Panc1 (cell line): ENCODE measurements around the gene CEP85L. TPM values are rescaled to one million over a fixed set of nuclear protein-coding genes. Genes with fewer than 3 reads are reported as not detected.

Experiments used
- ATAC-seq: fragments of 200-7000 bp; cut with Tn5 transposase; 2 replicates; pipeline ENCODE4 v1.9.1; 2020; ENCODE audit warnings: mild to moderate bottlenecking, moderate library complexity
- BruUV-seq: library from RNA; stranded (reverse); fragments of 400-500 nt; replicated peaks from 2 replicates; lab custom pipeline; 2021; lab: Mats Ljungman, UMichigan
- CTCF ChIA-PET: fragments of 300-600 bp; sonication (Branson Sonifier 250); formaldehyde crosslinking; loops from one replicate; lab custom pipeline; 2022; ENCODE audit warnings: antibody characterized with exemption; lab: Charles Lee
- POLR2A ChIA-PET: fragments of 300-600 bp; sonication (Branson Sonifier 250); formaldehyde crosslinking; loops from one replicate; lab custom pipeline; 2022; ENCODE audit warnings: antibody characterized with exemption; lab: Charles Lee
- DNase-seq: peaks from one replicate; pipeline ENCODE4 v3.0.0-alpha.2; 2010; ENCODE audit warnings: low read depth, low spot score
- H3K27ac ChIP-seq: 2 replicates; pipeline ENCODE4 v1.5.1; 2011; ENCODE audit warnings: mild to moderate bottlenecking, low read length, inconsistent platforms
- H3K27me3 ChIP-seq: fragments of 200-500 bp; sonication (Bioruptor generic); 2 replicates; pipeline ENCODE4 v1.6.0; 2014; ENCODE audit warnings: low read length, inconsistent platforms; ENCODE audit not compliant: control insufficient read depth, insufficient read depth
- H3K36me3 ChIP-seq: fragments of 200-500 bp; sonication (Bioruptor generic); 2 replicates; pipeline ENCODE4 v1.5.1; 2014; ENCODE audit warnings: inconsistent platforms, mild to moderate bottlenecking, low read length, moderate library complexity; ENCODE audit not compliant: control insufficient read depth, insufficient read depth
- H3K4me1 ChIP-seq: 2 replicates; pipeline ENCODE4 v1.5.1; 2011; ENCODE audit warnings: inconsistent platforms, mild to moderate bottlenecking, low read length, moderate library complexity; ENCODE audit not compliant: control insufficient read depth, insufficient read depth
- H3K4me3 ChIP-seq, 2 experiments: 2 replicates each; pipeline ENCODE4 v1.5.1; 2011 to 2012; ENCODE audit warnings: low read depth in 2 of 2, low read length in 2 of 2, mild to moderate bottlenecking in 2 of 2, inconsistent platforms in 1 of 2, moderate library complexity in 1 of 2
- H3K9me3 ChIP-seq: fragments of 200-500 bp; sonication (Bioruptor generic); 2 replicates; pipeline ENCODE4 v1.5.1; 2014; ENCODE audit warnings: low read depth, mild to moderate bottlenecking, inconsistent platforms, low read length, moderate library complexity; ENCODE audit not compliant: control insufficient read depth, insufficient read depth
- CTCF ChIP-seq: fragments of 450-650 bp; IDR thresholded peaks from 2 replicates; pipeline ENCODE4 v1.5.1; 2017; ENCODE audit warnings: mild to moderate bottlenecking
- POLR2AphosphoS5 ChIP-seq: IDR thresholded peaks from 2 replicates; pipeline ENCODE4 v1.6.1; 2012; ENCODE audit warnings: mild to moderate bottlenecking, low read depth, low read length, moderate library complexity
- REST ChIP-seq, 2 experiments: IDR thresholded peaks; 2 replicates each; pipeline ENCODE4 v1.6.1; 2011 to 2012; ENCODE audit warnings: low read depth in 2 of 2, control low read depth in 1 of 2, low read length in 1 of 2, mild to moderate bottlenecking in 1 of 2, moderate library complexity in 1 of 2; ENCODE audit not compliant: insufficient read depth in 1 of 2
- SIN3A ChIP-seq: IDR thresholded peaks from 2 replicates; pipeline ENCODE4 v1.6.1; 2012; ENCODE audit warnings: low read depth, mild to moderate bottlenecking, low read length, moderate library complexity, borderline replicate concordance; ENCODE audit not compliant: insufficient read depth
- TCF7L2 ChIP-seq: IDR thresholded peaks from 2 replicates; pipeline ENCODE4 v1.6.1; 2011; ENCODE audit warnings: mild to moderate bottlenecking, low read depth, low read length, inconsistent platforms
- in situ Hi-C: cut with HindIII; loops from 2 replicates; pipeline ENCODE4 v1.10.0; 2016; ENCODE audit warnings: low sequenced_read_pairs, low pct_unique_long_range_greater_than_20kb
- intact Hi-C: fragments of 100-400 bp; cut with micrococcal nuclease; formaldehyde crosslinking; loops from one replicate; pipeline ENCODE4 v1.10.0; 2022; ENCODE audit not compliant: unreplicated experiment
- total RNA-seq: library from RNA; stranded (reverse); gene quantifications from one replicate; pipeline ENCODE4 v1.2.1, GENCODE V29; 2021; ENCODE audit not compliant: unreplicated experiment

Gene CEP85L
- total RNA-seq, 1 experiment from 2014 or later = 6.7 TPM

GRCh38 chr6:118648866-118649554 lies 2.4 kb downstream of the CEP85L start:
- no peak overlapping the region for H3K27ac ChIP-seq
- no peaks in the 10 kb centered on the region for H3K36me3 ChIP-seq
- DNase-seq = no peak
- in situ Hi-C loops = no loop called here
- ATAC-seq = no peak
- H3K4me1 ChIP-seq = peaks cover 20% of the 10 kb centered on the region
- BruUV-seq = no TSS peak
- CTCF ChIA-PET = no interaction called here
- TF ChIP-seq POLR2AphosphoS5 (no peak), CTCF (no peak), SIN3A (no peak), TCF7L2 (no peak), REST (IDR thresholded peaks at IDR 0.05; ENCODE audit: insufficient read depth in 1 of 2, low read depth in 2 of 2, low read length in 1 of 2) (no peak)
- no peaks in the 10 kb centered on the region for H3K9me3 ChIP-seq
- intact Hi-C loops = no loop called here
- POLR2A ChIA-PET = no interaction called here
- peaks cover 2% of the 10 kb centered on the region; the same call in 1 of the 2 replicates for H3K27me3 ChIP-seq
- peak overlapping the region in 1 of 2 experiments; percentile 90; a peak in 1 of 4 replicates for H3K4me3 ChIP-seq

GRCh38 chr6:118646977-118647376 lies 4.4 kb downstream of the CEP85L start:
- ATAC-seq = no peak
- no peak for DNase-seq
- intact Hi-C loops (no loop called here), in situ Hi-C loops (no loop called here)
- BruUV-seq = no TSS peak
- H3K9me3 ChIP-seq = no peaks in the 10 kb centered on the region
- H3K27me3 ChIP-seq = no peaks in the 10 kb centered on the region
- ChIA-PET CTCF (no interaction called here), POLR2A (no interaction called here)
- no peak overlapping the region for H3K27ac ChIP-seq
- no peak for TF ChIP-seq TCF7L2
- no peak for TF ChIP-seq CTCF
- no peak for TF ChIP-seq POLR2AphosphoS5
- no peak for TF ChIP-seq SIN3A
- no peak for TF ChIP-seq REST (IDR thresholded peaks at IDR 0.05; ENCODE audit: insufficient read depth in 1 of 2, low read depth in 2 of 2, low read length in 1 of 2)
- H3K4me3 ChIP-seq = no peak overlapping the region
- peaks cover 14% of the 10 kb centered on the region for H3K4me1 ChIP-seq
- no peaks in the 10 kb centered on the region for H3K36me3 ChIP-seq
